Activated naive CD4-positive, alpha-beta T cell treated with anti-CD3 and anti-CD28 coated beads, Interleukin-2, amount 50 U/mL, for 72 hours (primary cell): ENCODE data around the gene IGFL2. TPM values are rescaled to one million over a fixed set of nuclear protein-coding genes. Genes with fewer than 3 reads are reported as not detected.

Experiments used
- total RNA-seq, 2 donors: library from RNA; stranded (reverse); gene quantifications; one replicate each; pipeline ENCODE4 v1.2.3, GENCODE V29; 2022

IGFL2 gene
- total RNA-seq, 2 donors from 2014 or later, result 1.0 TPM; not detected in 1

Other genes with a start within 250 kb of the IGFL2 start
- 1 to 10 TPM; 8.3 to 9.1 TPM for gene MYPOP, start 245.6 kb upstream of the IGFL2 start, total RNA-seq
- gene NANOS2, start 233.5 kb upstream of the IGFL2 start, total RNA-seq, result not detected
- under 1 TPM in 1 of 2 donors, not detected in 1; 0.08 TPM for gene NOVA2, start 174.4 kb upstream of the IGFL2 start, total RNA-seq
- 10 to 100 TPM; 29.3 to 34.4 TPM for gene CCDC61, start 152.8 kb upstream of the IGFL2 start, total RNA-seq
- not detected for gene PGLYRP1, start 125.2 kb upstream of the IGFL2 start, total RNA-seq
- gene IGFL4, start 107.2 kb upstream of the IGFL2 start, total RNA-seq, result not detected
- gene IGFL3, start 23.6 kb upstream of the IGFL2 start, total RNA-seq, result not detected
- not detected for gene IGFL1, start 81.5 kb downstream of the IGFL2 start, total RNA-seq
- gene HIF3A, start 148.8 kb downstream of the IGFL2 start, total RNA-seq, result not detected
- 100 to 1,000 TPM in 1 of 2 donors, 10 to 100 TPM in 1; 73.6 to 118 TPM for gene PPP5C, start 198.8 kb downstream of the IGFL2 start, total RNA-seq